HG03469 (cell line): ENCODE results near the gene ZNF135.

Source experiments
- ATAC-seq: cut with Tn5 transposase; IDR thresholded peaks from one replicate; pipeline ENCODE4 v1.9.1; 2021; ENCODE audit warnings: mild to moderate bottlenecking, moderate library complexity, moderate number of reproducible peaks; ENCODE audit not compliant: unreplicated experiment

The ZNF135 gene

GRCh38 chr19:58045411-58046050 is 13.6 kb upstream of the ZNF135 start:
- ATAC-seq, result no peak

GRCh38 chr19:58046856-58047255 is 12.2 kb upstream of the ZNF135 start:
- no peak for ATAC-seq

- no peak for ATAC-seq
Observed at GRCh38 chr19:58047672-58048071, 11.4 kb upstream of the ZNF135 start.

GRCh38 chr19:58052256-58052655 is 6.8 kb upstream of the ZNF135 start:
- ATAC-seq, result no peak

- no peak for ATAC-seq
Observed at GRCh38 chr19:58053480-58054156, 5.5 kb upstream of the ZNF135 start.

GRCh38 chr19:58054901-58055874 is 3.9 kb upstream of the ZNF135 start:
- no peak for ATAC-seq

- ATAC-seq, result no peak
Observed at GRCh38 chr19:58056261-58056660, 2.8 kb upstream of the ZNF135 start.

- ATAC-seq, result no peak
Observed at GRCh38 chr19:58056861-58057260, 2.2 kb upstream of the ZNF135 start.

- no peak for ATAC-seq
Observed at GRCh38 chr19:58058467-58058866, 615 bp upstream of the ZNF135 start.

- ATAC-seq, result no peak
Observed at GRCh38 chr19:58059671-58060078, 593 bp downstream of the ZNF135 start.

GRCh38 chr19:58060231-58060630 is 1.1 kb downstream of the ZNF135 start:
- ATAC-seq, result no peak

- no peak for ATAC-seq
Observed at GRCh38 chr19:58063712-58064111, 4.6 kb downstream of the ZNF135 start.

GRCh38 chr19:58067240-58067912 is 8.3 kb downstream of the ZNF135 start:
- no peak for ATAC-seq

- no peak for ATAC-seq
Observed at GRCh38 chr19:58079792-58080191, 20.7 kb downstream of the ZNF135 start.

- no peak for ATAC-seq
Observed at GRCh38 chr19:58083021-58083420, 23.9 kb downstream of the ZNF135 start.

GRCh38 chr19:58084596-58085347 is 25.7 kb downstream of the ZNF135 start:
- no peak for ATAC-seq

- ATAC-seq, result no peak
Observed at GRCh38 chr19:58085348-58085875, 26.3 kb downstream of the ZNF135 start.

- no peak for ATAC-seq
Observed at GRCh38 chr19:58086825-58087710, 28.0 kb downstream of the ZNF135 start.

- no peak for ATAC-seq
Observed at GRCh38 chr19:58088521-58089052, 29.5 kb downstream of the ZNF135 start.
